IPS-18c (cell line): ENCODE measurements around the gene NEDD8.
A peak's percentile ranks its signal among the peaks of the same experiment; 100 is the strongest.
"Not testable (repeated sequence)": the region's sequence is repeated elsewhere in the genome, so short reads cannot be mapped to it uniquely, and the experiment has no call there.

Source experiments
- H3K4me3 ChIP-seq: 2 replicates; pipeline ENCODE4 v1.7.0; 2013; ENCODE audit warnings: low read depth, mild to moderate bottlenecking, low read length, moderate library complexity; ENCODE audit not compliant: insufficient read depth
- H3K9me3 ChIP-seq: one replicate; pipeline ENCODE4 v1.6.1; 2013; ENCODE audit warnings: mild to moderate bottlenecking, low read length, moderate library complexity; ENCODE audit not compliant: control insufficient read depth, insufficient read depth

The NEDD8 gene

GRCh38 chr14:24236689-24237462 lies 4.7 kb upstream of the NEDD8 start:
- no peak overlapping the region for H3K4me3 ChIP-seq
- no peaks in the 10 kb centered on the region for H3K9me3 ChIP-seq

- Histone ChIP-seq H3K9me3 (no peaks in the 10 kb centered on the region), H3K4me3 (no peak overlapping the region)
Observed at GRCh38 chr14:24235804-24236688, 3.9 kb upstream of the NEDD8 start.

- Histone ChIP-seq H3K9me3 (no peaks in the 10 kb centered on the region), H3K4me3 (no peak overlapping the region)
Observed at GRCh38 chr14:24234095-24235005, 2.2 kb upstream of the NEDD8 start.

- Histone ChIP-seq H3K4me3 (peak overlapping the region; percentile 97), H3K9me3 (no peaks in the 10 kb centered on the region)
Observed at GRCh38 chr14:24233538-24233866, 1.3 kb upstream of the NEDD8 start.

- H3K4me3 ChIP-seq: peak within 1 kb of the TSS; percentile 97
- no peaks in the 10 kb centered on the region for H3K9me3 ChIP-seq
Observed at GRCh38 chr14:24232645-24233537, 724 bp upstream of the NEDD8 start, which contains the start of gene GMPR2. TSS of gene GMPR2 (plus strand) at chr14:24232929. CDS start at chr14:24233254, 325 bp downstream.

GRCh38 chr14:24231263-24232120 lies 675 bp downstream of the NEDD8 start:
- peak overlapping the region; percentile 97 for H3K4me3 ChIP-seq

GRCh38 chr14:24228902-24229301 lies 3.3 kb downstream of the NEDD8 start:
- Histone ChIP-seq H3K9me3 (no peaks in the 10 kb centered on the region), H3K4me3 (no peak overlapping the region)

More at GRCh38 chr14:24231263-24232120, 675 bp downstream of the NEDD8 start:
- no peaks in the 10 kb centered on the region for H3K9me3 ChIP-seq

- Histone ChIP-seq H3K9me3 (no peaks in the 10 kb centered on the region), H3K4me3 (no peak overlapping the region)
Observed at GRCh38 chr14:24226473-24226872, 5.7 kb downstream of the NEDD8 start.

GRCh38 chr14:24224618-24225071 lies 7.5 kb downstream of the NEDD8 start:
- Histone ChIP-seq H3K4me3 (no peak overlapping the region), H3K9me3 (no peaks in the 10 kb centered on the region)

- not testable (repeated sequence) for H3K4me3 ChIP-seq
Observed at GRCh38 chr14:24222987-24223386, 9.2 kb downstream of the NEDD8 start.

GRCh38 chr14:24219521-24219920 lies 12.6 kb downstream of the NEDD8 start:
- no peaks in the 10 kb centered on the region for H3K9me3 ChIP-seq

More at GRCh38 chr14:24222987-24223386, 9.2 kb downstream of the NEDD8 start:
- not testable (repeated sequence) for H3K9me3 ChIP-seq

GRCh38 chr14:24219080-24219479 lies 13.1 kb downstream of the NEDD8 start:
- Histone ChIP-seq H3K4me3 (no peak overlapping the region), H3K9me3 (no peaks in the 10 kb centered on the region)

More at GRCh38 chr14:24219521-24219920, 12.6 kb downstream of the NEDD8 start:
- H3K4me3 ChIP-seq: no peak overlapping the region

GRCh38 chr14:24216876-24217275 lies 15.3 kb downstream of the NEDD8 start:
- not testable (repeated sequence) for H3K9me3 ChIP-seq, H3K4me3 ChIP-seq

- no peaks in the 10 kb centered on the region for H3K9me3 ChIP-seq
- H3K4me3 ChIP-seq: no peak overlapping the region
Observed at GRCh38 chr14:24216345-24216699, 15.8 kb downstream of the NEDD8 start.

- Histone ChIP-seq H3K4me3 (peak within 1 kb of the TSS; percentile 94), H3K9me3 (no peaks in the 10 kb centered on the region)
Observed at GRCh38 chr14:24215495-24216344, 16.4 kb downstream of the NEDD8 start, which contains the start of gene MDP1. TSS of gene MDP1 (minus strand) at chr14:24216066. CDS start at chr14:24215955, 111 bp downstream.
